ENCODE measurements around the gene MYOZ3.

The MYOZ3 gene

GRCh38 chr5:150619359-150620230, 41.5 kb upstream of the MYOZ3 start:
- peaks cover 45 to 54% of the 10 kb centered on the region in 2 donors for H3K4me1 ChIP-seq (ENCODE audit: control insufficient read depth in 1 of 2, insufficient read depth in 2 of 2, low read length in 2 of 2)

GRCh38 chr5:150621301-150621700, 39.8 kb upstream of the MYOZ3 start:
- no peak overlapping the region for H3K27ac ChIP-seq (ENCODE audit: low read length)

More at GRCh38 chr5:150619359-150620230, 41.5 kb upstream of the MYOZ3 start:
- Histone ChIP-seq H3K27me3 (ENCODE audit: low read depth, low read length) (no peaks in the 10 kb centered on the region), H3K9me3 (ENCODE audit: control insufficient read depth in 1 of 2, low read length in 2 of 2) (no peaks in the 10 kb centered on the region), H3K36me3 (ENCODE audit: control insufficient read depth in 1 of 2, insufficient read depth in 2 of 2, low read length in 2 of 2) (no peaks in the 10 kb centered on the region), H3K27ac (ENCODE audit: low read length) (peak overlapping the region; percentile 34), H3K4me3 (ENCODE audit: low read depth in 1 of 2, low read length in 2 of 2) (no peak overlapping the region)

GRCh38 chr5:150622157-150622556, 38.9 kb upstream of the MYOZ3 start:
- Histone ChIP-seq H3K4me3 (ENCODE audit: low read depth in 1 of 2, low read length in 2 of 2) (no peak overlapping the region), H3K9me3 (ENCODE audit: control insufficient read depth in 1 of 2, low read length in 2 of 2) (no peaks in the 10 kb centered on the region), H3K27ac (ENCODE audit: low read length) (no peak overlapping the region), H3K27me3 (ENCODE audit: low read depth, low read length) (no peaks in the 10 kb centered on the region), H3K36me3 (ENCODE audit: control insufficient read depth in 1 of 2, insufficient read depth in 2 of 2, low read length in 2 of 2) (no peaks in the 10 kb centered on the region), H3K4me1 (ENCODE audit: control insufficient read depth in 1 of 2, insufficient read depth in 2 of 2, low read length in 2 of 2) (peaks cover 28 to 44% of the 10 kb centered on the region in 2 donors)

More at GRCh38 chr5:150621301-150621700, 39.8 kb upstream of the MYOZ3 start:
- Histone ChIP-seq H3K27me3 (ENCODE audit: low read depth, low read length) (no peaks in the 10 kb centered on the region), H3K36me3 (ENCODE audit: control insufficient read depth in 1 of 2, insufficient read depth in 2 of 2, low read length in 2 of 2) (no peaks in the 10 kb centered on the region), H3K4me3 (ENCODE audit: low read depth in 1 of 2, low read length in 2 of 2) (no peak overlapping the region), H3K9me3 (ENCODE audit: control insufficient read depth in 1 of 2, low read length in 2 of 2) (no peaks in the 10 kb centered on the region), H3K4me1 (ENCODE audit: control insufficient read depth in 1 of 2, insufficient read depth in 2 of 2, low read length in 2 of 2) (peaks cover 29 to 42% of the 10 kb centered on the region in 2 donors)

GRCh38 chr5:150623152-150623877, 37.7 kb upstream of the MYOZ3 start:
- Histone ChIP-seq H3K27ac (ENCODE audit: low read length) (peak overlapping the region; percentile 19), H3K4me3 (ENCODE audit: low read depth in 1 of 2, low read length in 2 of 2) (peak overlapping the region in 1 of 2 donors; percentile 28), H3K9me3 (ENCODE audit: control insufficient read depth in 1 of 2, low read length in 2 of 2) (no peaks in the 10 kb centered on the region), H3K36me3 (ENCODE audit: control insufficient read depth in 1 of 2, insufficient read depth in 2 of 2, low read length in 2 of 2) (no peaks in the 10 kb centered on the region), H3K27me3 (ENCODE audit: low read depth, low read length) (no peaks in the 10 kb centered on the region), H3K4me1 (ENCODE audit: control insufficient read depth in 1 of 2, insufficient read depth in 2 of 2, low read length in 2 of 2) (peaks cover 31 to 39% of the 10 kb centered on the region in 2 donors)

- no peaks in the 10 kb centered on the region for H3K9me3 ChIP-seq (ENCODE audit: control insufficient read depth in 1 of 2, low read length in 2 of 2)
- no peaks in the 10 kb centered on the region for H3K27me3 ChIP-seq (ENCODE audit: low read depth, low read length)
- peak overlapping the region; percentile 19 for H3K27ac ChIP-seq (ENCODE audit: low read length)
- H3K4me3 ChIP-seq (ENCODE audit: low read depth in 1 of 2, low read length in 2 of 2): peak overlapping the region; percentile 9 to 34
- H3K36me3 ChIP-seq (ENCODE audit: control insufficient read depth in 1 of 2, insufficient read depth in 2 of 2, low read length in 2 of 2): no peaks in the 10 kb centered on the region
- H3K4me1 ChIP-seq (ENCODE audit: control insufficient read depth in 1 of 2, insufficient read depth in 2 of 2, low read length in 2 of 2): peaks cover 28 to 38% of the 10 kb centered on the region in 2 donors
Measured at GRCh38 chr5:150623878-150624216, 37.2 kb upstream of the MYOZ3 start.

GRCh38 chr5:150624334-150625163, 36.5 kb upstream of the MYOZ3 start:
- Histone ChIP-seq H3K9me3 (ENCODE audit: control insufficient read depth in 1 of 2, low read length in 2 of 2) (no peaks in the 10 kb centered on the region), H3K4me1 (ENCODE audit: control insufficient read depth in 1 of 2, insufficient read depth in 2 of 2, low read length in 2 of 2) (peaks cover 25 to 41% of the 10 kb centered on the region in 2 donors), H3K4me3 (ENCODE audit: low read depth in 1 of 2, low read length in 2 of 2) (peak overlapping the region; percentile 76 to 86), H3K27ac (ENCODE audit: low read length) (peak overlapping the region; percentile 89), H3K36me3 (ENCODE audit: control insufficient read depth in 1 of 2, insufficient read depth in 2 of 2, low read length in 2 of 2) (no peaks in the 10 kb centered on the region), H3K27me3 (ENCODE audit: low read depth, low read length) (no peaks in the 10 kb centered on the region)

- H3K4me1 ChIP-seq (ENCODE audit: control insufficient read depth in 1 of 2, insufficient read depth in 2 of 2, low read length in 2 of 2): peaks cover 25 to 36% of the 10 kb centered on the region in 2 donors
- H3K36me3 ChIP-seq (ENCODE audit: control insufficient read depth in 1 of 2, insufficient read depth in 2 of 2, low read length in 2 of 2): no peaks in the 10 kb centered on the region
- peak overlapping the region; percentile 89 for H3K27ac ChIP-seq (ENCODE audit: low read length)
- no peaks in the 10 kb centered on the region for H3K9me3 ChIP-seq (ENCODE audit: control insufficient read depth in 1 of 2, low read length in 2 of 2)
- H3K4me3 ChIP-seq (ENCODE audit: low read depth in 1 of 2, low read length in 2 of 2): peak overlapping the region; percentile 76 to 86
- H3K27me3 ChIP-seq (ENCODE audit: low read depth, low read length): no peaks in the 10 kb centered on the region
Measured at GRCh38 chr5:150625164-150625535, 35.9 kb upstream of the MYOZ3 start.

GRCh38 chr5:150625831-150626746, 35.0 kb upstream of the MYOZ3 start:
- peak overlapping the region; percentile 89 for H3K27ac ChIP-seq (ENCODE audit: low read length)
- peaks cover 25 to 45% of the 10 kb centered on the region in 2 donors for H3K4me1 ChIP-seq (ENCODE audit: control insufficient read depth in 1 of 2, insufficient read depth in 2 of 2, low read length in 2 of 2)
- H3K27me3 ChIP-seq (ENCODE audit: low read depth, low read length): no peaks in the 10 kb centered on the region
- H3K9me3 ChIP-seq (ENCODE audit: control insufficient read depth in 1 of 2, low read length in 2 of 2): no peaks in the 10 kb centered on the region
- H3K4me3 ChIP-seq (ENCODE audit: low read depth in 1 of 2, low read length in 2 of 2): peak overlapping the region; percentile 76 to 86
- no peaks in the 10 kb centered on the region for H3K36me3 ChIP-seq (ENCODE audit: control insufficient read depth in 1 of 2, insufficient read depth in 2 of 2, low read length in 2 of 2)

- Histone ChIP-seq H3K27ac (ENCODE audit: low read length) (peak overlapping the region; percentile 89), H3K4me3 (ENCODE audit: low read depth in 1 of 2, low read length in 2 of 2) (peak overlapping the region; percentile 76 to 86), H3K4me1 (ENCODE audit: control insufficient read depth in 1 of 2, insufficient read depth in 2 of 2, low read length in 2 of 2) (peaks cover 25 to 53% of the 10 kb centered on the region in 2 donors), H3K9me3 (ENCODE audit: control insufficient read depth in 1 of 2, low read length in 2 of 2) (no peaks in the 10 kb centered on the region), H3K27me3 (ENCODE audit: low read depth, low read length) (no peaks in the 10 kb centered on the region), H3K36me3 (ENCODE audit: control insufficient read depth in 1 of 2, insufficient read depth in 2 of 2, low read length in 2 of 2) (no peaks in the 10 kb centered on the region)
Measured at GRCh38 chr5:150626853-150627276, 34.2 kb upstream of the MYOZ3 start.

All from muscle layer of duodenum (tissue), 2 donors.